ENCODE measurements around the gene CYB5R4. TPM values are rescaled to one million over a fixed set of nuclear protein-coding genes. Genes with fewer than 3 reads are reported as not detected.

Gene CYB5R4
- total RNA-seq, 1 experiment from 2014 or later, result 12.5 TPM

DNA sequence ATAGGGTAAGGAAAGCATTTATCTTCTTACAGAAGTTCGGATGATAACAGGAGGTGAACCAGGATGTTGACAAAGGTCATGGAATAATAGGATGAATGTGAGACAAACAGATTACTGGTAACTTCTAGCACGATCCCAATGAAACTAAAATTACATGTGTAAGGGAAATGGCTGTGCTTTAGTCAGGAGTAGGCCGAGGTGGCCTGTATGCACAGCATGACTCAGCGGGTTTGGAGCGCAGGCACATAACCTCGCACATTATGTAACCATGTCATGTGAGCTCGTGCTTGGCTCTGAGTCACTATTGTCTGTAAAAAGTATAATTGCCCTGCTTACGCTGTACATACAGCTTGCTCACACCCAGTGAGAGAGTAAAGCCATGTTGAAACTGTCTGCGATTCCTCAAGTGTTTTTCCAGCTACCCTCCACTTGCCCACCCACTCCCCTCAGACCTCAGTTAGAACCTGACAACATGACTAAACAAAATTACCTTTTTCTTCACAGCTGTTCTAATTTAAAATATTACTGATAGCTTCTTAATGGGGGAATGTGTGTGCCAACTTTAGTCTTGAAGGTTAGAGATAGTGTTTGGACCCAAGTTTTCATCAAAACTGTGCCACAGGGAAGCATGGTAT is 8.2 kb downstream of the CYB5R4 start (continued):
- TF ChIP-seq EMX1 (CRISPR knock-in tag; IDR thresholded peaks at IDR 0.05) (no peak), OVOL2 (CRISPR knock-in tag; IDR thresholded peaks at IDR 0.05; ENCODE audit: borderline replicate concordance) (no peak), ZNF416 (CRISPR knock-in tag; IDR thresholded peaks at IDR 0.05) (no peak), ZNF232 (CRISPR knock-in tag; IDR thresholded peaks at IDR 0.05) (no peak), CREM (CRISPR knock-in tag; IDR thresholded peaks at IDR 0.05) (no peak)
- TF ChIP-seq, protein P1, sequence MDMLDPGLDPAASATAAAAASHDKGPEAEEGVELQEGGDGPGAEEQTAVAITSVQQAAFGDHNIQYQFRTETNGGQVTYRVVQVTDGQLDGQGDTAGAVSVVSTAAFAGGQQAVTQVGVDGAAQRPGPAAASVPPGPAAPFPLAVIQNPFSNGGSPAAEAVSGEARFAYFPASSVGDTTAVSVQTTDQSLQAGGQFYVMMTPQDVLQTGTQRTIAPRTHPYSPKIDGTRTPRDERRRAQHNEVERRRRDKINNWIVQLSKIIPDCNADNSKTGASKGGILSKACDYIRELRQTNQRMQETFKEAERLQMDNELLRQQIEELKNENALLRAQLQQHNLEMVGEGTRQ (CRISPR knock-in tag; IDR thresholded peaks at IDR 0.05), result no peak
- TF ChIP-seq, protein P2, sequence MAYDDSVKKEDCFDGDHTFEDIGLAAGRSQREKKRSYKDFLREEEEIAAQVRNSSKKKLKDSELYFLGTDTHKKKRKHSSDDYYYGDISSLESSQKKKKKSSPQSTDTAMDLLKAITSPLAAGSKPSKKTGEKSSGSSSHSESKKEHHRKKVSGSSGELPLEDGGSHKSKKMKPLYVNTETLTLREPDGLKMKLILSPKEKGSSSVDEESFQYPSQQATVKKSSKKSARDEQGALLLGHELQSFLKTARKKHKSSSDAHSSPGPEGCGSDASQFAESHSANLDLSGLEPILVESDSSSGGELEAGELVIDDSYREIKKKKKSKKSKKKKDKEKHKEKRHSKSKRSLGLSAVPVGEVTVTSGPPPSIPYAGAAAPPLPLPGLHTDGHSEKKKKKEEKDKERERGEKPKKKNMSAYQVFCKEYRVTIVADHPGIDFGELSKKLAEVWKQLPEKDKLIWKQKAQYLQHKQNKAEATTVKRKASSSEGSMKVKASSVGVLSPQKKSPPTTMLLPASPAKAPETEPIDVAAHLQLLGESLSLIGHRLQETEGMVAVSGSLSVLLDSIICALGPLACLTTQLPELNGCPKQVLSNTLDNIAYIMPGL (CRISPR knock-in tag; IDR thresholded peaks at IDR 0.05), result no peak

DNA sequence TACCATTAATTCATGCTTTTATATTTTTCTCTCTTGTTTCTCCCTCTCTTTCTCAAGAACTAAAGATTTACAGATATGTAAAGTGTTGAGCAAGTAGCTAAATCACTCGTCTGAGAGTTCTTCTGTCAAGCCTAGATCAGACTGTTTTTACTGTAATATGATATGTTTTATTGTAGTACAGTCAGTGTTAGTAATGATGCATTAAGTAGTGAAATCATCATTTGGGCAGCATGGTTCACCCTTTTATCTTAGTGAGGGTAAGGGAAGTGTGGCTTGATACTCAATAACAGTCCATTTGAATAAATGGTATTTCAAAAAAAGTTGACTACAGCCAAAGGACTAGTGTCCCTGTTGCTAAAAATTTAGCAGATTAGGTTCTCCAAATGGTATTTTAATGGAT is 9.2 kb downstream of the CYB5R4 start:
- DNase-seq (ENCODE audit: low spot score) (no peak), ATAC-seq (no peak)
- TF ChIP-seq NR2C2 (CRISPR knock-in tag; IDR thresholded peaks at IDR 0.05), result no peak
- TF ChIP-seq, protein P3, sequence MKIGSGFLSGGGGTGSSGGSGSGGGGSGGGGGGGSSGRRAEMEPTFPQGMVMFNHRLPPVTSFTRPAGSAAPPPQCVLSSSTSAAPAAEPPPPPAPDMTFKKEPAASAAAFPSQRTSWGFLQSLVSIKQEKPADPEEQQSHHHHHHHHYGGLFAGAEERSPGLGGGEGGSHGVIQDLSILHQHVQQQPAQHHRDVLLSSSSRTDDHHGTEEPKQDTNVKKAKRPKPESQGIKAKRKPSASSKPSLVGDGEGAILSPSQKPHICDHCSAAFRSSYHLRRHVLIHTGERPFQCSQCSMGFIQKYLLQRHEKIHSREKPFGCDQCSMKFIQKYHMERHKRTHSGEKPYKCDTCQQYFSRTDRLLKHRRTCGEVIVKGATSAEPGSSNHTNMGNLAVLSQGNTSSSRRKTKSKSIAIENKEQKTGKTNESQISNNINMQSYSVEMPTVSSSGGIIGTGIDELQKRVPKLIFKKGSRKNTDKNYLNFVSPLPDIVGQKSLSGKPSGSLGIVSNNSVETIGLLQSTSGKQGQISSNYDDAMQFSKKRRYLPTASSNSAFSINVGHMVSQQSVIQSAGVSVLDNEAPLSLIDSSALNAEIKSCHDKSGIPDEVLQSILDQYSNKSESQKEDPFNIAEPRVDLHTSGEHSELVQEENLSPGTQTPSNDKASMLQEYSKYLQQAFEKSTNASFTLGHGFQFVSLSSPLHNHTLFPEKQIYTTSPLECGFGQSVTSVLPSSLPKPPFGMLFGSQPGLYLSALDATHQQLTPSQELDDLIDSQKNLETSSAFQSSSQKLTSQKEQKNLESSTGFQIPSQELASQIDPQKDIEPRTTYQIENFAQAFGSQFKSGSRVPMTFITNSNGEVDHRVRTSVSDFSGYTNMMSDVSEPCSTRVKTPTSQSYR (CRISPR knock-in tag; IDR thresholded peaks at IDR 0.05), result no peak
- TF ChIP-seq JUN (CRISPR knock-in tag; IDR thresholded peaks at IDR 0.05), result no peak
- CTCF ChIA-PET, result no interaction called here
- Mint-ChIP-seq H3K27me3 (ENCODE audit: low read depth) (no peaks in the 10 kb centered on the region; the same call in 1 of the 2 replicates), H3K4me3 (no peak overlapping the region), H3K9me3 (peaks cover 22% of the 10 kb centered on the region), H3K4me1 (peaks cover 2% of the 10 kb centered on the region; the same call in 1 of the 2 replicates), H3K27ac (no peak overlapping the region), H3K36me3 (peaks cover 52% of the 10 kb centered on the region)
- POLR2A ChIA-PET, result no interaction called here

DNA sequence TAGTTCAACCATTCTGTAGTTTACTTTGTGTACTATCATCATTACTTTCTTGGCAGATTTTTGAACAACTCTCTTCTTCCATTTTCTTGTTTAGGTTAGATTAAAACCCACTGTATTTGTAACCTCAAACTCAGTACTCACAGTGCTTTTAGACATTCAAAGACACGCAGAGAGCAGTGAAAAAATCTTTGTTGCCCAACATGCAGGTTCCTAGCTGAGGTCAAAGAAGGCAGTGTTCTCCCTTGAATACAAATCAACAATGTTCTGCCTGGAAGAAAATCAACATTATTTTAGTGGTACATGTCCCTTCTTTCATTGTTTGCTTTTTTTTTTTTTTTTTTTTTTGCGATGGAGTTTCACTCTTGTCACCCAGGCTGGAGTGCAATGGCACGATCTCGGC is 11.2 kb downstream of the CYB5R4 start:
- peaks cover 37% of the 10 kb centered on the region for H3K36me3 Mint-ChIP-seq
- peaks cover 4% of the 10 kb centered on the region; the same call in 1 of the 2 replicates for H3K4me1 Mint-ChIP-seq
- POLR2A ChIA-PET, result no interaction called here
- H3K9me3 Mint-ChIP-seq, result peaks cover 22% of the 10 kb centered on the region
- no peak for ATAC-seq
- no peak overlapping the region for H3K4me3 Mint-ChIP-seq
- no peaks in the 10 kb centered on the region; the same call in 1 of the 2 replicates for H3K27me3 Mint-ChIP-seq (ENCODE audit: low read depth)
- DNase-seq (ENCODE audit: low spot score), result no peak
- CTCF ChIA-PET, result no interaction called here
- no peak for TF ChIP-seq OVOL2 (CRISPR knock-in tag; IDR thresholded peaks at IDR 0.05; ENCODE audit: borderline replicate concordance)
- H3K27ac Mint-ChIP-seq, result no peak overlapping the region

DNA sequence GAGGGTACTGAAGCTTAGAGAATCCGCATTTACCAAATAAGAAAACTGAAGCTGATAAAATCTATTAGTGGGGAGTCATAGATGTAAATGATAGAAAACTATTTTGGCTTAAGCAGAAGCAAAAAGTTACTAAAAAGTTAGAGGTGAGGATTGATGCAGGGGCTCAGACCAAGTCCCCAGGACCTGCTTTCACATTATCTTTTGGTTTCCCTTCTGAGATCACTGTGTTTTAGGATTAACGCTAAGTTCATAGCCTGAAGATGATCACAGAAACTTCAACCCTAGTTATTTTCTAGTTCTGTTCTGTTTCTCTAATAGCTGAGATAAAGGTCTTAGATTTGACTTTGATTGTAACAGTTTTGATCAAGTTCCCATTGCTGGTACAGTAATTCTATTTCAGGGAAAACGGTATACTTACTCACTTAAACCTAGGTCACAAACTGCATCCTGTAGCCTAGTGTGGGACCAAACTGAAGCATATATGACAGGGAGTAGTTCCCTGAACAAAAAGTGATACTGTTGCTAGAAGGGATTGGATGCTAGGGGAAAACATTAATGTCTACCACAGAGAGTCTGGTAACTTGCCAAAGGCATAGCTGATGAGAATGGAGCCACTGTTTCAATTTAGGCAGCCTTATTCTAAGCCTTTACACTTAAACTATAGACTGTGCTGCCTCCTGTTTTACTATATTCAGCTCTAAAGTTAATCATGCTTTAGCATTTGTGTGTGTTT is 13.1 kb downstream of the CYB5R4 start:
- ATAC-seq (no peak), DNase-seq (ENCODE audit: low spot score) (no peak)
- Mint-ChIP-seq H3K4me1 (peaks cover 10% of the 10 kb centered on the region), H3K9me3 (peaks cover 13% of the 10 kb centered on the region), H3K4me3 (no peak overlapping the region), H3K36me3 (peaks cover 19% of the 10 kb centered on the region), H3K27me3 (ENCODE audit: low read depth) (no peaks in the 10 kb centered on the region; the same call in 1 of the 2 replicates), H3K27ac (no peak overlapping the region)
- POLR2A ChIA-PET, result no interaction called here
- CTCF ChIA-PET, result no interaction called here
- TF ChIP-seq, protein P4, sequence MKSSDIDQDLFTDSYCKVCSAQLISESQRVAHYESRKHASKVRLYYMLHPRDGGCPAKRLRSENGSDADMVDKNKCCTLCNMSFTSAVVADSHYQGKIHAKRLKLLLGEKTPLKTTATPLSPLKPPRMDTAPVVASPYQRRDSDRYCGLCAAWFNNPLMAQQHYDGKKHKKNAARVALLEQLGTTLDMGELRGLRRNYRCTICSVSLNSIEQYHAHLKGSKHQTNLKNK (CRISPR knock-in tag; IDR thresholded peaks at IDR 0.05), result no peak
- TF ChIP-seq, protein P5, sequence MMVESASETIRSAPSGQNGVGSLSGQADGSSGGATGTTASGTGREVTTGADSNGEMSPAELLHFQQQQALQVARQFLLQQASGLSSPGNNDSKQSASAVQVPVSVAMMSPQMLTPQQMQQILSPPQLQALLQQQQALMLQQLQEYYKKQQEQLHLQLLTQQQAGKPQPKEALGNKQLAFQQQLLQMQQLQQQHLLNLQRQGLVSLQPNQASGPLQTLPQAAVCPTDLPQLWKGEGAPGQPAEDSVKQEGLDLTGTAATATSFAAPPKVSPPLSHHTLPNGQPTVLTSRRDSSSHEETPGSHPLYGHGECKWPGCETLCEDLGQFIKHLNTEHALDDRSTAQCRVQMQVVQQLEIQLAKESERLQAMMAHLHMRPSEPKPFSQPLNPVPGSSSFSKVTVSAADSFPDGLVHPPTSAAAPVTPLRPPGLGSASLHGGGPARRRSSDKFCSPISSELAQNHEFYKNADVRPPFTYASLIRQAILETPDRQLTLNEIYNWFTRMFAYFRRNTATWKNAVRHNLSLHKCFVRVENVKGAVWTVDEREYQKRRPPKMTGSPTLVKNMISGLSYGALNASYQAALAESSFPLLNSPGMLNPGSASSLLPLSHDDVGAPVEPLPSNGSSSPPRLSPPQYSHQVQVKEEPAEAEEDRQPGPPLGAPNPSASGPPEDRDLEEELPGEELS (CRISPR knock-in tag; IDR thresholded peaks at IDR 0.05), result no peak
- TF ChIP-seq FOXJ3 (CRISPR knock-in tag; IDR thresholded peaks at IDR 0.05; ENCODE audit: borderline replicate concordance), result no peak
- TF ChIP-seq, protein P6, sequence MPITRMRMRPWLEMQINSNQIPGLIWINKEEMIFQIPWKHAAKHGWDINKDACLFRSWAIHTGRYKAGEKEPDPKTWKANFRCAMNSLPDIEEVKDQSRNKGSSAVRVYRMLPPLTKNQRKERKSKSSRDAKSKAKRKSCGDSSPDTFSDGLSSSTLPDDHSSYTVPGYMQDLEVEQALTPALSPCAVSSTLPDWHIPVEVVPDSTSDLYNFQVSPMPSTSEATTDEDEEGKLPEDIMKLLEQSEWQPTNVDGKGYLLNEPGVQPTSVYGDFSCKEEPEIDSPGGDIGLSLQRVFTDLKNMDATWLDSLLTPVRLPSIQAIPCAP (CRISPR knock-in tag; IDR thresholded peaks at IDR 0.05), result no peak
- TF ChIP-seq, protein P2 (CRISPR knock-in tag; IDR thresholded peaks at IDR 0.05), result no peak
- TF ChIP-seq, protein P7, sequence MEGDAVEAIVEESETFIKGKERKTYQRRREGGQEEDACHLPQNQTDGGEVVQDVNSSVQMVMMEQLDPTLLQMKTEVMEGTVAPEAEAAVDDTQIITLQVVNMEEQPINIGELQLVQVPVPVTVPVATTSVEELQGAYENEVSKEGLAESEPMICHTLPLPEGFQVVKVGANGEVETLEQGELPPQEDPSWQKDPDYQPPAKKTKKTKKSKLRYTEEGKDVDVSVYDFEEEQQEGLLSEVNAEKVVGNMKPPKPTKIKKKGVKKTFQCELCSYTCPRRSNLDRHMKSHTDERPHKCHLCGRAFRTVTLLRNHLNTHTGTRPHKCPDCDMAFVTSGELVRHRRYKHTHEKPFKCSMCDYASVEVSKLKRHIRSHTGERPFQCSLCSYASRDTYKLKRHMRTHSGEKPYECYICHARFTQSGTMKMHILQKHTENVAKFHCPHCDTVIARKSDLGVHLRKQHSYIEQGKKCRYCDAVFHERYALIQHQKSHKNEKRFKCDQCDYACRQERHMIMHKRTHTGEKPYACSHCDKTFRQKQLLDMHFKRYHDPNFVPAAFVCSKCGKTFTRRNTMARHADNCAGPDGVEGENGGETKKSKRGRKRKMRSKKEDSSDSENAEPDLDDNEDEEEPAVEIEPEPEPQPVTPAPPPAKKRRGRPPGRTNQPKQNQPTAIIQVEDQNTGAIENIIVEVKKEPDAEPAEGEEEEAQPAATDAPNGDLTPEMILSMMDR (IDR thresholded peaks at IDR 0.05), result no peak
